K562 (cell line): Measurements from ENCODE around the gene DYNLL1. TPM values are rescaled to one million over a fixed set of nuclear protein-coding genes. Genes with fewer than 3 reads are reported as not detected.

Source experiments
- BCL6 ChIP-seq: fragments of 250-450 bp; sonication (Bioruptor Pico); IDR thresholded peaks from 2 replicates; pipeline ENCODE4 v1.4.0; 2020
- CHCHD3 ChIP-seq: fragments of 250-450 bp; sonication (Bioruptor Pico); IDR thresholded peaks from 2 replicates; pipeline ENCODE4 v2.1.2; 2022; ENCODE audit warnings: mild to moderate bottlenecking
- DPF2 ChIP-seq: fragments of 450-650 bp; IDR thresholded peaks from 2 replicates; pipeline ENCODE4 v1.6.1; 2016
- EP300 ChIP-seq: IDR thresholded peaks from 2 replicates; pipeline ENCODE4 v1.6.1; 2012; ENCODE audit warnings: low read length, improper control_type of control experiment
- GTF2E2 ChIP-seq: fragments of 200-800 bp; sonication (Bioruptor generic); IDR thresholded peaks from 2 replicates; pipeline ENCODE4 v1.6.1; 2016; ENCODE audit warnings: missing genetic modification characterization, missing compliant biosample characterization
- MAFG ChIP-seq: fragments of 450-650 bp; conservative IDR thresholded peaks from 2 replicates; pipeline ENCODE4 v1.6.1; 2016; ENCODE audit warnings: missing genetic modification characterization, missing compliant biosample characterization
- POLR3A ChIP-seq: IDR thresholded peaks from 2 replicates; pipeline ENCODE4 v1.6.1; 2011; ENCODE audit warnings: borderline replicate concordance, mild to moderate bottlenecking, moderate library complexity; ENCODE audit not compliant: insufficient read length, insufficient read depth; ENCODE audit errors: extremely low read depth
- POU5F1 ChIP-seq: fragments of 150-350 bp; IDR thresholded peaks from 2 replicates; pipeline ENCODE4 v1.6.1; 2014; ENCODE audit warnings: borderline replicate concordance, low read length, low read depth, mild to moderate bottlenecking; ENCODE audit not compliant: partially characterized antibody
- PRMT5 ChIP-seq: sonication (generic); formaldehyde crosslinking; IDR thresholded peaks from 2 replicates; pipeline ENCODE4 v1.5.0; 2020; ENCODE audit warnings: missing genetic modification reagents
- PYGO2 ChIP-seq: fragments of 450-650 bp; IDR thresholded peaks from 2 replicates; pipeline ENCODE4 v1.6.1; 2016; ENCODE audit warnings: mild to moderate bottlenecking, missing genetic modification characterization, moderate library complexity, missing compliant biosample characterization
- SAFB ChIP-seq: fragments of 200-400 bp; formaldehyde crosslinking; IDR thresholded peaks from 2 replicates; pipeline ENCODE4 v1.6.1; 2017; ENCODE audit warnings: low read depth, low read length, borderline replicate concordance
- SLC30A9 ChIP-seq: fragments of 250-450 bp; sonication (Bioruptor Pico); IDR thresholded peaks from 2 replicates; pipeline ENCODE4 v1.8.0; 2022; ENCODE audit warnings: mild to moderate bottlenecking, moderate library complexity
- TAF15 ChIP-seq: fragments of 200-400 bp; formaldehyde crosslinking; IDR thresholded peaks from 2 replicates; pipeline ENCODE4 v1.6.1; 2017; ENCODE audit warnings: mild to moderate bottlenecking, low read depth, low read length, moderate library complexity
- YBX1 ChIP-seq: fragments of 450-650 bp; IDR thresholded peaks from 2 replicates; pipeline ENCODE4 v1.7.1; 2016; ENCODE audit warnings: mild to moderate bottlenecking
- YY1 ChIP-seq, 3 experiments: IDR thresholded peaks; 2 replicates each; pipeline ENCODE4 v1.6.1; 2011; ENCODE audit warnings: low read length in 2 of 3, mild to moderate bottlenecking in 2 of 3, moderate library complexity in 2 of 3, borderline replicate concordance in 1 of 3, control low read depth in 1 of 3, low read depth in 1 of 3; ENCODE audit not compliant: insufficient read depth in 3 of 3, insufficient replicate concordance in 2 of 3, control insufficient read depth in 1 of 3, insufficient read length in 1 of 3; ENCODE audit errors: extremely low read depth in 1 of 3
- ZNF24 ChIP-seq: fragments of 450-650 bp; IDR thresholded peaks from 2 replicates; pipeline ENCODE4 v1.6.1; 2016
- ZNF609 ChIP-seq: sonication (generic); formaldehyde crosslinking; IDR thresholded peaks from 2 replicates; pipeline ENCODE4 v1.8.1; 2023; ENCODE audit warnings: missing genetic modification reagents, mild to moderate bottlenecking, borderline replicate concordance
- ZNF644 ChIP-seq: fragments of 200-800 bp; sonication (Bioruptor generic); IDR thresholded peaks from 2 replicates; pipeline ENCODE4 v1.6.1; 2016; ENCODE audit warnings: low read depth, missing genetic modification characterization, missing compliant biosample characterization
- polyA plus RNA-seq, 8 experiments: library from polyadenylated mRNA; depleted of rRNA in 4 of 8; stranded (reverse) in 5 of 8; unstranded in 3 of 8; fragments of >200 nt; fragmentation: Nextera tagmentation in 2 of 8; fragmentation: Illumina TruSeq in 1 of 8; extraction: Ambion mirVana in 2 of 8; extraction: Trizol in 1 of 8; gene quantifications; 2 replicates each; pipeline versions ENCODE4 v1.2.1 to v1.2.3, GENCODE V29; 2011 to 2014; ENCODE audit warnings: inconsistent platforms in 1 of 8, missing spikeins in 1 of 8
- total RNA-seq, 7 experiments: library from RNA; depleted of rRNA in 6 of 7; stranded (reverse); fragments of >200 nt in 6 of 7; fragmentation: Illumina TruSeq in 2 of 7; extraction: Trizol in 2 of 7; gene quantifications; 2 replicates each; pipeline versions ENCODE4 v1.2.1 to v1.2.3, GENCODE V29; 2011 to 2021; ENCODE audit warnings: low replicate concordance in 1 of 7
- TF ChIP-seq, protein P1 (sequence below): IDR thresholded peaks from 3 replicates; pipeline ENCODE4 v1.6.1; 2011; ENCODE audit warnings: borderline replicate concordance, mild to moderate bottlenecking; ENCODE audit not compliant: insufficient read length, insufficient read depth
- TF ChIP-seq, protein P2 (sequence below): fragments of 250-450 bp; sonication (Bioruptor Pico); IDR thresholded peaks from 2 replicates; pipeline ENCODE4 v1.5.1; 2021; ENCODE audit warnings: mild to moderate bottlenecking

The DYNLL1 gene
- total and polyA plus RNA-seq, 9 of the 15 experiments (the other 6 are each of a cell fraction or from before 2014, with no cell fraction given): 303 to 1,112 (median 468) TPM

DNA sequence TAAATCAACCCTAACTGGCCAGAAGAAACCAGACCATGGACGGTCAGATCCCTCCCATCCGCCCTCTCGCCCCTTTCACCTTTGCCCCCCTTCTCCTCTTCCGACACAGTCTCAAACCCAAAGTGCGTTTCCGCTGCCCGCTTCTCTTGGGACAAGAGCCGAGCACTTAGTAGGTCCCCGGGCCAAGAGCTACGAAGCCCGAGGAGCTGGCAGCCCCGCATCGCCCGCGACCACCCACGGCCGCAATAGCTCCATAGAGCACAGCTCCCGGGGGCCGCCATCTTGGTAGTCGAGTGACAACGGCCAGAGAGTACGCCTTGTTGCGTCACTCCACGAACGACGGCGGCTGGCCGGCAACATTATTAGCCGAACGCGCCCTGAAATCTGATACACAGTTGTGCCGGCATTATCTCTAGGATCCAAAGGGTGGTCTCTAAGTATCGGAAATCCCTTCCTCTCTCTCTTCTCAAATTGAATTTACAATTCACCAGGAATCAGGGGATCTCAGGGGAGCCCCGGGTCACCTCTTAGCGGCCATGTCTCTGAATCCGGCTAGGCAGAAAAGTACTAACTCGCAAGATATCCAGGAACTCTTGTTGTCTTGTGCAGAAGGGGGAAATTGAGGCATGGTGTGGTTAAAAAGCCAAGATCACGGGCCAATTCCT lies 33.1 kb downstream of the DYNLL1 start, which contains the start of gene COQ5 (continued):
- TF ChIP-seq EP300 (peak; percentile 64), TAF15 (no peak), YY1 (IDR thresholded peaks at IDR 0.05; ENCODE audit: borderline replicate concordance in 1 of 3, control insufficient read depth in 1 of 3, extremely low read depth in 1 of 3, insufficient read depth in 3 of 3, insufficient read length in 1 of 3, insufficient replicate concordance in 2 of 3, low read depth in 1 of 3, low read length in 2 of 3) (peak; percentile 94 to 98 (median 98)), CHCHD3 (CRISPR knock-in tag) (no peak), BCL6 (CRISPR knock-in tag) (no peak), DPF2 (peak; percentile 54), POU5F1 (peak; percentile 67), PRMT5 (CRISPR knock-in tag) (no peak), ZNF644 (tag) (peak; percentile 59; the same call in 1 of the 2 replicates), ZNF609 (CRISPR knock-in tag) (no peak), POLR3A (no peak), SLC30A9 (CRISPR knock-in tag) (no peak), ZNF24 (no peak), SAFB (no peak), YBX1 (no peak), MAFG (no peak), GTF2E2 (peak; percentile 76; the same call in 1 of the 2 replicates), PYGO2 (tag) (no peak)
- TF ChIP-seq, protein P1, sequence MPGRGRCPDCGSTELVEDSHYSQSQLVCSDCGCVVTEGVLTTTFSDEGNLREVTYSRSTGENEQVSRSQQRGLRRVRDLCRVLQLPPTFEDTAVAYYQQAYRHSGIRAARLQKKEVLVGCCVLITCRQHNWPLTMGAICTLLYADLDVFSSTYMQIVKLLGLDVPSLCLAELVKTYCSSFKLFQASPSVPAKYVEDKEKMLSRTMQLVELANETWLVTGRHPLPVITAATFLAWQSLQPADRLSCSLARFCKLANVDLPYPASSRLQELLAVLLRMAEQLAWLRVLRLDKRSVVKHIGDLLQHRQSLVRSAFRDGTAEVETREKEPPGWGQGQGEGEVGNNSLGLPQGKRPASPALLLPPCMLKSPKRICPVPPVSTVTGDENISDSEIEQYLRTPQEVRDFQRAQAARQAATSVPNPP: no peak
- TF ChIP-seq, protein P2, sequence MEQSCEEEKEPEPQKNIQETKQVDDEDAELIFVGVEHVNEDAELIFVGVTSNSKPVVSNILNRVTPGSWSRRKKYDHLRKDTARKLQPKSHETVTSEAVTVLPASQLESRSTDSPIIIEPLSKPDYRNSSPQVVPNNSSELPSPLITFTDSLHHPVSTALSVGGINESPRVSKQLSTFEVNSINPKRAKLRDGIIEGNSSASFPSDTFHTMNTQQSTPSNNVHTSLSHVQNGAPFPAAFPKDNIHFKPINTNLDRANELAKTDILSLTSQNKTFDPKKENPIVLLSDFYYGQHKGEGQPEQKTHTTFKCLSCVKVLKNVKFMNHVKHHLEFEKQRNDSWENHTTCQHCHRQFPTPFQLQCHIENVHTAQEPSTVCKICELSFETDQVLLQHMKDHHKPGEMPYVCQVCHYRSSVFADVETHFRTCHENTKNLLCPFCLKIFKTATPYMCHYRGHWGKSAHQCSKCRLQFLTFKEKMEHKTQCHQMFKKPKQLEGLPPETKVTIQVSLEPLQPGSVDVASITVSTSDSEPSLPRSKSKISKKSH: no peak
